Measurements from ENCODE around the gene EFS. TPM values are rescaled to one million over a fixed set of nuclear protein-coding genes. Genes with fewer than 3 reads are reported as not detected.

EFS gene
- polyA plus RNA-seq, 1 donor (not counting 4 experiments of a cell fraction or from before 2014, with no cell fraction given) = 1.4 TPM

GRCh38 chr14:23372509-23372908 lies 7.5 kb upstream of the EFS start, which contains the start of gene IL25:
TSS of gene IL25 (plus strand) at chr14:23372809.
- Histone ChIP-seq H3K27ac (ENCODE audit: control insufficient read depth, insufficient read depth, low read length) (no peak within 1 kb of the TSS), H4K20me1 (ENCODE audit: control insufficient read depth, extremely low read depth, insufficient read depth, low read length) (no peaks in the 10 kb centered on the region), H3K4me1 (ENCODE audit: control insufficient read depth, extremely low read depth, insufficient read depth, low read length) (no peaks in the 10 kb centered on the region), H3K79me2 (ENCODE audit: control insufficient read depth, insufficient read depth, low read length) (no peaks in the 10 kb centered on the region), H3K36me3 (ENCODE audit: control insufficient read depth in 2 of 2, extremely low read depth in 1 of 2, insufficient read depth in 2 of 2, low read length in 2 of 2) (no peaks in the 10 kb centered on the region), H3K27me3 (ENCODE audit: control insufficient read depth, extremely low read depth, insufficient read depth, low read length) (no peaks in the 10 kb centered on the region), H2AFZ (ENCODE audit: control insufficient read depth, low read length) (no peak within 1 kb of the TSS), H3K9me3 (ENCODE audit: control insufficient read depth, low read depth, low read length) (no peaks in the 10 kb centered on the region), H3K9me1 (ENCODE audit: control insufficient read depth, extremely low read depth, insufficient read depth, low read length) (no peaks in the 10 kb centered on the region), H3K4me2 (ENCODE audit: control insufficient read depth, extremely low read depth, insufficient read depth, low read depth, low read length) (no peak within 1 kb of the TSS), H3K4me3 (ENCODE audit: control insufficient read depth in 2 of 3, extremely low read depth in 1 of 3, insufficient read depth in 2 of 3, low read depth in 1 of 3, low read length in 3 of 3) (no peak within 1 kb of the TSS), H3K9ac (ENCODE audit: control insufficient read depth, extremely low read depth, insufficient read depth, low read length) (no peak within 1 kb of the TSS)
- FAIRE-seq (no peak), DNase-seq (ENCODE audit: low read depth, low spot score) (no peak)
- dilution Hi-C loops (cut with MboI; ENCODE audit: extremely low pct_ligation_motif_present, low sequenced_read_pairs) = no loop called here
- TF ChIP-seq EZH2 (IDR thresholded peaks at IDR 0.05; ENCODE audit: low read length) = no peak
- TF ChIP-seq, protein P1, sequence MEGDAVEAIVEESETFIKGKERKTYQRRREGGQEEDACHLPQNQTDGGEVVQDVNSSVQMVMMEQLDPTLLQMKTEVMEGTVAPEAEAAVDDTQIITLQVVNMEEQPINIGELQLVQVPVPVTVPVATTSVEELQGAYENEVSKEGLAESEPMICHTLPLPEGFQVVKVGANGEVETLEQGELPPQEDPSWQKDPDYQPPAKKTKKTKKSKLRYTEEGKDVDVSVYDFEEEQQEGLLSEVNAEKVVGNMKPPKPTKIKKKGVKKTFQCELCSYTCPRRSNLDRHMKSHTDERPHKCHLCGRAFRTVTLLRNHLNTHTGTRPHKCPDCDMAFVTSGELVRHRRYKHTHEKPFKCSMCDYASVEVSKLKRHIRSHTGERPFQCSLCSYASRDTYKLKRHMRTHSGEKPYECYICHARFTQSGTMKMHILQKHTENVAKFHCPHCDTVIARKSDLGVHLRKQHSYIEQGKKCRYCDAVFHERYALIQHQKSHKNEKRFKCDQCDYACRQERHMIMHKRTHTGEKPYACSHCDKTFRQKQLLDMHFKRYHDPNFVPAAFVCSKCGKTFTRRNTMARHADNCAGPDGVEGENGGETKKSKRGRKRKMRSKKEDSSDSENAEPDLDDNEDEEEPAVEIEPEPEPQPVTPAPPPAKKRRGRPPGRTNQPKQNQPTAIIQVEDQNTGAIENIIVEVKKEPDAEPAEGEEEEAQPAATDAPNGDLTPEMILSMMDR (optimal IDR thresholded peaks at IDR 0.05 in 1 of 3, IDR thresholded peaks at IDR 0.05 in 1 of 3, conservative IDR thresholded peaks at IDR 0.05 in 1 of 3; ENCODE audit: extremely low read depth in 1 of 3, insufficient read depth in 2 of 3, low read length in 3 of 3) = no peak

GRCh38 chr14:23371865-23372264 lies 6.9 kb upstream of the EFS start:
- Histone ChIP-seq H3K79me2 (ENCODE audit: control insufficient read depth, insufficient read depth, low read length) (no peaks in the 10 kb centered on the region), H3K27ac (ENCODE audit: control insufficient read depth, insufficient read depth, low read length) (no peak overlapping the region), H3K9ac (ENCODE audit: control insufficient read depth, extremely low read depth, insufficient read depth, low read length) (no peak overlapping the region), H3K4me3 (ENCODE audit: control insufficient read depth in 2 of 3, extremely low read depth in 1 of 3, insufficient read depth in 2 of 3, low read depth in 1 of 3, low read length in 3 of 3) (no peak overlapping the region), H3K27me3 (ENCODE audit: control insufficient read depth, extremely low read depth, insufficient read depth, low read length) (no peaks in the 10 kb centered on the region), H3K9me1 (ENCODE audit: control insufficient read depth, extremely low read depth, insufficient read depth, low read length) (no peaks in the 10 kb centered on the region), H2AFZ (ENCODE audit: control insufficient read depth, low read length) (no peak overlapping the region), H4K20me1 (ENCODE audit: control insufficient read depth, extremely low read depth, insufficient read depth, low read length) (no peaks in the 10 kb centered on the region), H3K4me1 (ENCODE audit: control insufficient read depth, extremely low read depth, insufficient read depth, low read length) (peaks cover 2% of the 10 kb centered on the region), H3K4me2 (ENCODE audit: control insufficient read depth, extremely low read depth, insufficient read depth, low read depth, low read length) (no peak overlapping the region), H3K36me3 (ENCODE audit: control insufficient read depth in 2 of 2, extremely low read depth in 1 of 2, insufficient read depth in 2 of 2, low read length in 2 of 2) (no peaks in the 10 kb centered on the region), H3K9me3 (ENCODE audit: control insufficient read depth, low read depth, low read length) (no peaks in the 10 kb centered on the region)
- FAIRE-seq (no peak), DNase-seq (ENCODE audit: low read depth, low spot score) (no peak)
- no peak for TF ChIP-seq EZH2 (IDR thresholded peaks at IDR 0.05; ENCODE audit: low read length)
- TF ChIP-seq, protein P1 (optimal IDR thresholded peaks at IDR 0.05 in 1 of 3, IDR thresholded peaks at IDR 0.05 in 1 of 3, conservative IDR thresholded peaks at IDR 0.05 in 1 of 3; ENCODE audit: extremely low read depth in 1 of 3, insufficient read depth in 2 of 3, low read length in 3 of 3) = no peak
- dilution Hi-C loops (cut with MboI; ENCODE audit: extremely low pct_ligation_motif_present, low sequenced_read_pairs) = no loop called here
